Activated CD8-positive, alpha-beta memory T cell treated with anti-CD3 and anti-CD28 coated beads for 36 hours (primary cell): Measurements from ENCODE around the gene DCLK2. TPM values are rescaled to one million over a fixed set of nuclear protein-coding genes. Genes with fewer than 3 reads are reported as not detected.

Experiments
- CTCF ChIA-PET: fragments of 350-600 bp; sonication (Branson Sonifier 250); formaldehyde crosslinking; loops from one replicate; lab custom pipeline; 2021; ENCODE audit warnings: antibody characterized with exemption; lab: Charles Lee
- POLR2A ChIA-PET: fragments of 350-600 bp; sonication (Branson Sonifier 250); formaldehyde crosslinking; loops from one replicate; lab custom pipeline; 2021; ENCODE audit warnings: antibody characterized with exemption; lab: Charles Lee
- total RNA-seq, 2 experiments: library from RNA; stranded (reverse); gene quantifications; one replicate each; pipeline ENCODE4 v1.2.3, GENCODE V29; 2021

DCLK2 gene
- total RNA-seq, 2 experiments from 2014 or later = not detected

DNA sequence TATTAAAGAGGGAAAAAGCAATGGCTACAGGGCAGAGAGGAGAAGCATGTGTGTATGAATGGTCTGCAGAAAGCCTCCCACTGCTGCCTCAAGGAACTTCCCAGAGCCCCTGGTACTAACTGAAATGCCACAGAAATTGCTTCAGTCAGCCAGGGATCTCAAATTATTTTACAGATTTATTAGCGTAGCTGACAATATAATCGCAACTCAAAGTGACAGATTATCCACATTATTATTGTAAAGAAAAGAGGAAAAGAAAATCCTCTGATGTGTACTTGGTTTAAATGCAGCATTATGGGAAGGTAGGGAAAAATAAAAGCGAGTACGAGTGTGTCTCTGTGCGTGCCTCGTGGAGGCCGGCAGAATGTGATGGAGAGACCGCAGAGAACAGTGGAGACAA, 202.7 kb downstream of the DCLK2 start:
- ChIA-PET POLR2A (interaction anchor here (0.6 kb wide), 1 partner anchor 96 kb away, joined by 4 read pairs; no protein-coding TSS in a partner anchor), CTCF (interaction anchor here (1.0 kb wide), 1 partner anchor 12 kb away, joined by 3 read pairs; no protein-coding TSS in a partner anchor)

DNA sequence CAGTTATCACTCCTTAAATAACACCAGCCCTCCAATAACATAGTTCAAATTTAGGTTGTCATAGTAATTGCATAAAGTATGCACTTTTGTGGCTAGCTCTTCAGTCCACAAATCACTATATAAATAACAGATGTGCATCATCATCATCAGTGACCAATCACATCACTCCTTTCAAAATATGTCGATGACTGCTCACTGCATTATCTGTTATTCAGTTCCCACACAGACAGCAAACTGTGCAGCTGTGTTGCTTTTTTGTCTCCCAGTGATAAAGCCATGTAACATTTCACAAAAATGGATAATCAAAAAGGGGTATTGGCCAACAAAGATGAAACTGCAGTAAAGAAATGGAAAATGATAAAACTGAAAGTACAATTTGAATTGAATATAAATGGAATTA, 205.4 kb downstream of the DCLK2 start:
- ChIA-PET POLR2A (no interaction called here), CTCF (interaction anchor here (0.9 kb wide), 1 partner anchor 16 kb away, joined by 4 read pairs; no protein-coding TSS in a partner anchor)

DNA sequence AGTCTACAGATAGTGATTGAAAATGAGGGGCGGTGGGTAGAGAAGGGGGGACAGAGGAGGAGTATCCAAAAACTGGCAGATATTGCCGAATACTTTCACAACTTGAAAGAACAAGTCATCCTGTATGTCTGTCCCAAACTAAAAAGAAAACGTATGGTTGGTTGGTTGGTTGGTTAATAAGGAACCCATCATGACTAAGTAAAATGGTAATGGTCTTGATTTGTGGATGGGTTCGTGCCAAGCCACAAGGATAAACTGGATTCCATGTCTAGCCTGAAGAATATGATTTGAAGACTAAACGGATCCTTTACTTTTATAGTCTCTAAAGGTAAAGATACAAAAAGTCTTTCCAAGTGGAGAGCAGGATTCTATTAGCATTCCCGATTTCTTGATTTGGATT, 208.4 kb downstream of the DCLK2 start:
- ChIA-PET CTCF (no interaction called here), POLR2A (no interaction called here)

DNA sequence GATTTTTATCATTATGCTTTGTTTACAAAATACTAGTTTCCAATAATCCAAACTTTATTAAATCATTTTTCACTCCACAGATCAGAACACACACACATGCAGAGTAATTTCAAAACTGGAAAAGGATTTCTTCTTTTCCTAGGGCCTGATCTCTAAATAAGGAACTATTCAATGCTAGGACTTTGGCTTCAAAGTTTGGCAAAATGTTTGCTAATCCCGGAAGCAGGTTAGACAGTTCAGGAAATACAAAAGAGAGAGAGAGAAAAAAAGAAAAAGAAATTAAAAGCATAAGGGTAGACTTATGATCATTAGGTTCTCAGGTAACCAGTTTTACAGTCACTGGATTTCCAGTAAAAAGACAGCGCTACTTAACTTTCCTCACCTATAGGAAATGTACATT, 211.0 kb downstream of the DCLK2 start:
- CTCF ChIA-PET = no interaction called here
- POLR2A ChIA-PET = no interaction called here

DNA sequence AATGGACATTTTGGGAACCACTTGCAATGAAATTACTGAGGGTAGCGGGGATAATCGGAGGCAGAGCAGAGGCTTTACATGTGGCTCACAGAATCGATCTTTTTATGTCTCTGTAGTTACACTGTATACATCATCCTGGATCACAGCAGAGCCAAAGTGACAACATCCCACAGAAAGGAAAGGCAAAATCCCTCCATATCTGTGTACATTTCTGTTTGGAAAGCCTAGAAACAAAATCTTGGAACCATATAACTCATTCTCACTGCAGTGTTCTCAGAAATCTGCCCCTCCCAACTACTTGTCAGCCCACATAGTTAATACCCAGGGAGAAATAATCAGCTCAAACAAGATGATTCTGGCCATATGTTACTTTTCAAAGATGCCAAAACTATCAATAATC, 211.6 kb downstream of the DCLK2 start:
- POLR2A ChIA-PET = no interaction called here
- CTCF ChIA-PET = no interaction called here

DNA sequence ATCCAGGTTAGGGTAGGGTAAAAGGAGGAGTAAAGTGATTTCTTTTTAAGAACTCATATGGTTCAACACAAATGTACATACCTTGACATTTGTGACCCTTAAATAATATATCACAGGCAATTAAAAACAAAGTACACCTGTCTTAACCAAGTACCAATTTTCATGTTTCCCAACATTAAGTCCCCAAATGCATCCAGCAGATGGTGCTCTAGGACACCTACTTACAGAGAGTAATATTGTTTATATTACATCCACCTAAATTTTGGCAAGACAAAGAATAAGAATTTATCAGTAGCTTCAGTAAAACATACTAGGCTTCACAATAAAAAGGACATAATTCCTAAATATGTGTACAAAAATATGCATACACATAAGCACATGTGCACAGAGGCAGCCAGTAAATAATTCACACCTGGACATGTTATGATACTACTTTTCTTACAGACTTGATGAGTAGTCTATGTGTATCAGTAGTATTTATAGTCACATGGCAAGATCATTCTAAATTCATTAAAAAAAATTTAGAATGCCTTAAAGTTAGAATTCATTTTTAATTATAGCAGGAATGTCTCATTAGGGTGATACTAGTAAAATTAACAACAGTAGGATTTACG, 219.7 kb downstream of the DCLK2 start:
- CTCF ChIA-PET = interaction anchor here (0.8 kb wide), 1 partner anchor 521 kb away, joined by 3 read pairs; no protein-coding TSS in a partner anchor
- POLR2A ChIA-PET = no interaction called here

DNA sequence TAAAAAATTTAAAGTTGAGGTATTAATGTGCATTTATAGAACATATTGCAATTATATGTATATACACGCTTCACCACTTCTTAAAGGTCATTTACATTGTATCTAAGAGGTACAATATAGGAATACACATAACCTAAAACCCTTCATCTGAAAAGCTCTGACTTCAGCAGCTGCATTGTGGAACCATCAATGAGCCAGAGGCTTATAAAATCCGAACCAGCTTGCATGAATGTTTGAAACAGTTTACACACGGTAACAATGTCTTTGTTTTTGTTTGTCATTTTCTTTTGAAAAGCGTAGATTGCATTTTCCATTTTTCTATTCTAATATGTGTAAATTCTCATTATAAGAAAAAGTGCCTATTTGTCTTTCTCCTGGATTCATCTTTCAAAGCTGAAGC, 221.6 kb downstream of the DCLK2 start:
- POLR2A ChIA-PET = no interaction called here
- CTCF ChIA-PET = interaction anchor here (0.6 kb wide), 1 partner anchor 289 kb away, joined by 3 read pairs; no protein-coding TSS in a partner anchor

DNA sequence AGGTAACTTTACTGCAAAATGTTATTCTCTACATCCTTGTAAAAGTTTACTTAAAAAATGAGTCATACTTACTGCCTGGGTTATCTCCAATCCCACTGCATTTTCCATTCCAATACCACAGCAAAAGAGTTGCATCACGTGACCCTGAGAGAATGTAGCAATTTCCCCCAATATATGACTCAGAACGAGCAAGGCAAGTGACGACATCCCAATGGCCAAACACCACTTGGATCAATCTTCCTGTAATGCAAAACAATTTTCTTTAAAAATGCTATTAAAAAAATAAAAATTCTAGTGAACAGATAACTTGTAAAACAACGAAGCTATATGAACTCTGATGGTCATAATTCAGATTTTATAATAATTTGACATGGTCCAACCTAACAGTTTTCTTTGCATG, 224.3 kb downstream of the DCLK2 start:
- POLR2A ChIA-PET = no interaction called here
- CTCF ChIA-PET = no interaction called here

DNA sequence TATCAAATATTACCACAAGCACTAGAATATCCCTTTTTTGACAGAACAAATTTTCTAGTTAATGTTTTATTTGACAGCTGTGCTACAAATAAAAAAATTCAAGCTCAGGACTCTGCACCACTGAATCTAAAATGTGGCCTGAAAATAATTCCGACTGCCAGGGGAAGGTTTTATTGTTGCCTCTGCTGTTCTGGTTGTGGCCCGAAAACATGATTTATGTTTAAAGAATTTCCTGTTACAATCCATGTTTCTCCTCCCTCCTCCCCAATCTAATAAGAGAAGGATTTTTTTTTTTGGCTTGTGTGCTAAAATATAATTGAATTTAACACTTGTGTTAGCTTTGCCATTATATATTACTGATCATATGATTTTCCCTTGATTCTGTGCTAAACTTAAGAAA, 227.8 kb downstream of the DCLK2 start:
- CTCF ChIA-PET = no interaction called here
- POLR2A ChIA-PET = interaction anchor here (0.7 kb wide), 1 partner anchor 43 kb away, joined by 3 read pairs; no protein-coding TSS in a partner anchor

DNA sequence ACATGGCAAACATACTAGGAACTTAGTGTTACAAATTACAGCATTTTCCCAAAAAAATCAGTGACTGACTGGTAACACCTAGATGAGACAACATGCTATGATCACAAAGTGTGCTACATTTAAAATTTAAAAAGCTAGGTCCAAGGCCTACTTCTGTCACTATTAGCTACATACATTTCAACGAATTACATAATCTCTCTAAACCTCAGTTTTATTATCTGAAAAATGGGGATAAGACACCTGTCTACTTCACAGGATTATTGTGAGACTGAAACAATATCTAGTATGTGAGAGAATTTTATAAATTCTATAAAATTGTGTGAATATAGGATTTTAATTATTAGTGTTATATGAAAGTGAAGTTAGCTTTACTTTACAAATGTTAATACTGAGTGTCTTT, 228.5 kb downstream of the DCLK2 start:
- ChIA-PET POLR2A (no interaction called here), CTCF (no interaction called here)
